ENCODE measurements around the gene IFT43.

IFT43 gene

GRCh38 chr14:76083796-76084765 is 98.5 kb downstream of the IFT43 start:
- DNase-seq = no peak

GRCh38 chr14:76085358-76085757 is 99.8 kb downstream of the IFT43 start:
- DNase-seq = no peak

- no peak for DNase-seq
Measured at GRCh38 chr14:76086636-76087035, 101.1 kb downstream of the IFT43 start.

- DNase-seq = no peak
Measured at GRCh38 chr14:76088326-76088725, 102.8 kb downstream of the IFT43 start.

- no peak for DNase-seq
Measured at GRCh38 chr14:76088771-76089571, 103.4 kb downstream of the IFT43 start.

GRCh38 chr14:76089575-76089974 is 104.0 kb downstream of the IFT43 start:
- no peak for DNase-seq

GRCh38 chr14:76090616-76091391 is 105.2 kb downstream of the IFT43 start:
- no peak for DNase-seq

GRCh38 chr14:76093077-76093476 is 107.5 kb downstream of the IFT43 start:
- no peak for DNase-seq

GRCh38 chr14:76096257-76096656 is 110.7 kb downstream of the IFT43 start:
- DNase-seq = no peak

- DNase-seq = no peak
Measured at GRCh38 chr14:76097547-76097946, 112.0 kb downstream of the IFT43 start.

- no peak for DNase-seq
Measured at GRCh38 chr14:76098047-76098446, 112.5 kb downstream of the IFT43 start.

- DNase-seq = no peak
Measured at GRCh38 chr14:76098916-76099675, 113.5 kb downstream of the IFT43 start.

GRCh38 chr14:76100236-76100635 is 114.7 kb downstream of the IFT43 start:
- no peak for DNase-seq

GRCh38 chr14:76101391-76102379 is 116.1 kb downstream of the IFT43 start:
- DNase-seq = no peak

- no peak for DNase-seq
Measured at GRCh38 chr14:76104802-76105355, 119.3 kb downstream of the IFT43 start.

GRCh38 chr14:76106188-76106587 is 120.6 kb downstream of the IFT43 start:
- no peak for DNase-seq

- DNase-seq = no peak
Measured at GRCh38 chr14:76109087-76109880, 123.7 kb downstream of the IFT43 start.

GRCh38 chr14:76112889-76113624 is 127.5 kb downstream of the IFT43 start:
- DNase-seq = no peak

GRCh38 chr14:76113691-76114090 is 128.1 kb downstream of the IFT43 start:
- DNase-seq = no peak
